ENCODE measurements around the gene CPEB3. TPM values are rescaled to one million over a fixed set of nuclear protein-coding genes. Genes with fewer than 3 reads are reported as not detected.

Gene CPEB3
- total and polyA plus RNA-seq, 12 donors = 0.71 to 17.6 (median 13.3) TPM

DNA sequence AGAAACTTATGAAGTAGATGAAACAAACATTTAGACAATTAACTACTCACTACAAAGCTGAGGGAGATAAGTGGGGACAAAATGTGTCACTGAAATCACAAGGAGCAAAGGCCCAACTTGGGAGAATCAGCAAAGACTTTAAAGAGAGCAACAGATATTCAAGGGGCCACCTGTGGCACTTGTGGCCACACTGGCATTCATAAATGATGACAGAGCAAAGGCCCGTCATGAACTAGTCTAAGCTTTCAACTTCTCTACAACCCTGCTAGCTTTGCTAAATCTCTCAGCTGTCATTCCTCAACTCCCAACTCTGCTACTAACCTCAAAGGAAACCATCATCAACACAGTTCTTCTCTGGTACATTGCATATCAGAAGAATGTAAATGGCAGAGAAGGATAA, 178.4 kb downstream of the CPEB3 start:
- Histone ChIP-seq H3K27ac (no peak overlapping the region), H3K9me3 (no peaks in the 10 kb centered on the region), H3K4me3 (no peak overlapping the region), H3K36me3 (peaks cover 0 to 20% (median 0%) of the 10 kb centered on the region in 9 donors), H3K4me1 (peaks cover 3 to 69% (median 49%) of the 10 kb centered on the region in 9 donors), H3K27me3 (no peaks in the 10 kb centered on the region)
- TF ChIP-seq, protein P1, sequence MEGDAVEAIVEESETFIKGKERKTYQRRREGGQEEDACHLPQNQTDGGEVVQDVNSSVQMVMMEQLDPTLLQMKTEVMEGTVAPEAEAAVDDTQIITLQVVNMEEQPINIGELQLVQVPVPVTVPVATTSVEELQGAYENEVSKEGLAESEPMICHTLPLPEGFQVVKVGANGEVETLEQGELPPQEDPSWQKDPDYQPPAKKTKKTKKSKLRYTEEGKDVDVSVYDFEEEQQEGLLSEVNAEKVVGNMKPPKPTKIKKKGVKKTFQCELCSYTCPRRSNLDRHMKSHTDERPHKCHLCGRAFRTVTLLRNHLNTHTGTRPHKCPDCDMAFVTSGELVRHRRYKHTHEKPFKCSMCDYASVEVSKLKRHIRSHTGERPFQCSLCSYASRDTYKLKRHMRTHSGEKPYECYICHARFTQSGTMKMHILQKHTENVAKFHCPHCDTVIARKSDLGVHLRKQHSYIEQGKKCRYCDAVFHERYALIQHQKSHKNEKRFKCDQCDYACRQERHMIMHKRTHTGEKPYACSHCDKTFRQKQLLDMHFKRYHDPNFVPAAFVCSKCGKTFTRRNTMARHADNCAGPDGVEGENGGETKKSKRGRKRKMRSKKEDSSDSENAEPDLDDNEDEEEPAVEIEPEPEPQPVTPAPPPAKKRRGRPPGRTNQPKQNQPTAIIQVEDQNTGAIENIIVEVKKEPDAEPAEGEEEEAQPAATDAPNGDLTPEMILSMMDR (IDR thresholded peaks at IDR 0.05) = no peak
- intact Hi-C loops (cut with DNase I) = no loop called here
- DNase-seq (no peak), ATAC-seq (no peak)
- WGBS, 2 donors = 88 to 93% methylated on average over 1 of the region's 1 CpG

DNA sequence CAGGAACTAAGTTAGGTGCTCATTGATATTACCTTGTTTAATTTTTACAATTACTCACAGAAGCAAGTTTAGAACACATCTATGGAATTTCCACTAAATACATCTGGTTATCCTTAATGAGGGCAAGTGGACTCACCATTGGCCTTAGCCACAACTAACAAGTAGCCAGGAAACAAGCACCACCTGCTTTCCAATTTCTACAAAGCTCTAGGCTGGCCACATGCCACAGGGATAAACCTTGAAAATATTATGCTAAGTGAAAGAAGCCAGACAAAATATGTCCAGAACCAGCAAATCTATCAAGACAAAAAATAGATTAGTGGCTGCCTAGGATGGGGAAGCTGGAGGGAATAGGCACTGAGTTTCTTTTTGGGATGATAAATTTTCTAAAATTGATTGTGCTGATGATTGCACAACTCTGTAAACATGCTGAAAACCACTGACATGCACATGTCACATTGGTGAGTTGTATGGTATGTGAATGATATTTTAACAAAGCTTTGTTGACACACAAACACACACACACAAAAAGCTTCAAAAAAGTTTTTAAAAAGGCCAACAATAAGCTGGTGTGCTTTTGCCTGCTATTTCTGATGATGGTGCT, 179.4 kb downstream of the CPEB3 start:
- no peak for DNase-seq
- Histone ChIP-seq H3K4me3 (no peak overlapping the region), H3K4me1 (peaks cover 3 to 80% (median 59%) of the 10 kb centered on the region in 9 donors), H3K36me3 (peaks cover 0 to 20% (median 0%) of the 10 kb centered on the region in 9 donors), H3K27me3 (no peaks in the 10 kb centered on the region), H3K9me3 (no peaks in the 10 kb centered on the region), H3K27ac (no peak overlapping the region)
- intact Hi-C loops (cut with DNase I) = no loop called here
- ATAC-seq = no peak
- TF ChIP-seq, protein P1 (IDR thresholded peaks at IDR 0.05) = no peak

DNA sequence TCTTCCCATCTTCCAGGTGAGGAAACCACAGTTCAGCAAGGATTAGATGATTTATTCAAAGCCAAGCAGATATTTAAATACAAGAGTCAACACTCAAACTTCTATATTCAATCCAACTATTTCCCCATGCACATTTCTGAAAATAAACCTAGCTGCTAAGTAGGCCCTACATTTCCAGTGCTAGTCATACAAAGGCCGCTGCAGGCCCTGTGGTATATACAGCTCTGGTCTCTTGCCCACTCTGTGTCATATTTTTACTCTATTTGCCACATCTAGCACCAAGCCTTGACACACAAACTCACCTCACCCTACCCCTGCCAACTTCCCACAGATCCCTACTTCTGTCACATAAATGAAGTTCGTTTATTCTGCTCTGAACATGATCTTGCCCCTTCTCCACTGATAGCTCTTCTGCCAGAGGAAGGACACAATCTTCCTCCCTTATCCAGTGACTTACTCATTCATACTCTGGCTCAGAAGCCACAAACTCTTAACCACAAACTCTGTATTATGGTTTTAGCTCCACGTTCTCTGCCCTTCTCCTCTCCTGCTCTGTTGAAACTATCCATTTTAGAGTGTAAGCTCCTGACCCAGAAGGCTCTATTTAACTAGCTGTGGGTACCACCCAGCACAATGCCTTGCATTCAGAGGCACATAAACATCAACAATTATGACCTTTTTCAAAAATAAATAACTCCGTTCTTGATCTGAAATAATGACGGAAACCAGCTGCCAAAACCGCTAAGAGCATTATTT, 180.7 kb downstream of the CPEB3 start:
- no peaks in the 10 kb centered on the region for H3K9me3 ChIP-seq
- H3K27ac ChIP-seq = peak overlapping the region in 2 of 10 donors; percentile 21 to 28
- peaks cover 0 to 20% (median 0%) of the 10 kb centered on the region in 9 donors for H3K36me3 ChIP-seq
- TF ChIP-seq, protein P1 (IDR thresholded peaks at IDR 0.05) = no peak
- 77 to 85% methylated on average over 6 of the region's 6 CpGs for WGBS, 2 donors
- peaks cover 3 to 81% (median 61%) of the 10 kb centered on the region in 9 donors for H3K4me1 ChIP-seq
- DNase-seq (no peak), ATAC-seq (peak in 1 of 8 donors; percentile 36)
- intact Hi-C loops (cut with DNase I) = no loop called here
- no peaks in the 10 kb centered on the region for H3K27me3 ChIP-seq
- no peak overlapping the region for H3K4me3 ChIP-seq

DNA sequence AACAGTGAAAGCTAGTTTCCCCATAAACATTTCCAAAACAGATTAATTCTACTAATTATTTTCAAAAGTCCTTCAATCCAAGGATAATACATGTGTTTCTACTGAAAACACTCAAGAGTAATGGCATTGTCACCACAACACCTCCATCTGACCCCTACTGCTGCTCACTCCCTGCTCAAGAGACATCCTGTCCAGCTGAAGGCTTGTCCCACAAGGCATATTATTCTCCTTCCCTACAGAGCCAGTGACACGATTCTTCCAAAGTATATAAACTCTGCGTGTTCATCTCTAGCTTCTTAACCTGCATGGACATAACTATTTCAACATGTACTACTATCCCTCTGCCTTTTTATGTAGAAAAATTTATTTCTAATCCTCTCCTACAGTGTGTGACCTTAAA, 182.1 kb downstream of the CPEB3 start:
- 66 to 76% methylated on average over 2 of the region's 2 CpGs for WGBS, 2 donors
- peak in 4 of 8 donors; percentile 14 to 46 (median 38) for ATAC-seq

More for the DNA sequence above, 182.1 kb downstream of the CPEB3 start:
- Histone ChIP-seq H3K36me3 (peaks cover 0 to 20% (median 0%) of the 10 kb centered on the region in 9 donors), H3K4me1 (peaks cover 3 to 75% (median 56%) of the 10 kb centered on the region in 9 donors), H3K9me3 (no peaks in the 10 kb centered on the region), H3K4me3 (no peak overlapping the region), H3K27me3 (no peaks in the 10 kb centered on the region), H3K27ac (peak overlapping the region in 2 of 10 donors; percentile 8 to 27)
- DNase-seq = no peak
- intact Hi-C loops (cut with DNase I) = loop anchor here in 2 of 10 donors (10.0 kb wide), 1 partner anchor 126 kb away; no protein-coding TSS in a partner anchor
- TF ChIP-seq, protein P1 (IDR thresholded peaks at IDR 0.05) = no peak

All from heart right ventricle (tissue), 16 donors.